HG03280 (cell line): ENCODE data around the gene SGMS2.
A peak's percentile ranks its signal among the peaks of the same experiment; 100 is the strongest.
"Not testable (repeated sequence)": the region's sequence is repeated elsewhere in the genome, so short reads cannot be mapped to it uniquely, and the experiment has no call there.

Source experiments
- ATAC-seq: cut with Tn5 transposase; IDR thresholded peaks from one replicate; pipeline ENCODE4 v1.9.1; 2021; ENCODE audit warnings: mild to moderate bottlenecking, moderate library complexity; ENCODE audit not compliant: unreplicated experiment

SGMS2 gene

DNA sequence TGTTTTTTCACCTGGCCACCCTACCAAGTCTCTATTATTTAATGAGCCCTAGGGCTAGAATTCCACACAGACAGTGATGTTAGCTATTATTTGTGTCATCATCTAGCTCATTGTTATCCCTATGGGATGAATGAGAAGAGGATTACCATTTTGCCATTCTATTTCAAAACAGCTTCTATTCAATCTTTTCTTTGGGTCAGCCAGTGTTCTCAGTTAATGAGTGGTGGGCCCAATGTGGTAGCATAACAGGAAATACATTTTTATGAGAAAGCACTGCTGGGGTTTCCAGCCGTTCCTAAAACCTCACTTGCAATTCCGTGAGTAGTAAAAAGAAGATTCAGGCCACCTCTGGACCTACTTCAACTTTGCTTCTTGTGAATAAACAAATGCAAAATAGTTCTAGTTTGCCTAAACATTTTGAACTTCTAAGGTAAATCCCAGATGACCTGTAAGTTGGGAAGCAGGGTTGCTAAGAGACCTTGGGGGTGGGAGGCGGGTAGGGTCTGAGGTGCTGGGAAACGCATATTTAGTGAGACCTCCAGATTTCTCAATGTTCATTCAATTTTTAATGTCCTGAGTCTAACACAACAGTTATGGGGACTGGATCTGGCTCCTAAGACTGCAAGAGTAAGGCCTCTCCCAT, 81.8 kb downstream of the SGMS2 start:
- no peak for ATAC-seq

DNA sequence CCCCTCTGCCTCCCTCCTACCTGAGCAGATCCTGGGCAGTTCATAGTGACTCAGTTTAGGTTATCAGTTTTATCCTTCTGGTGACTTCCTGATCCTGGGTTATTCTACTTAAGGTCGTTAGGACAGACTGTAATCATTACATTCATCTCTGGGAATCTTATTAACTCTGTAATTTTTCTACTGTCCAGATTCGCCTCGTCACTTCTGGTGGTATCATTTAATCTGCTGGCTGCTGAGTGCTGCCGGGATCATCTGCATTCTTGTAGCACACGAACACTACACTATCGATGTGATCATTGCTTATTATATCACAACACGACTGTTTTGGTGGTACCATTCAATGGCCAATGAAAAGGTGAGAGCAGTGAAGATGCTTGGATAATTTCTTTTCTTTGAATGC, 83.6 kb downstream of the SGMS2 start:
- no peak for ATAC-seq

DNA sequence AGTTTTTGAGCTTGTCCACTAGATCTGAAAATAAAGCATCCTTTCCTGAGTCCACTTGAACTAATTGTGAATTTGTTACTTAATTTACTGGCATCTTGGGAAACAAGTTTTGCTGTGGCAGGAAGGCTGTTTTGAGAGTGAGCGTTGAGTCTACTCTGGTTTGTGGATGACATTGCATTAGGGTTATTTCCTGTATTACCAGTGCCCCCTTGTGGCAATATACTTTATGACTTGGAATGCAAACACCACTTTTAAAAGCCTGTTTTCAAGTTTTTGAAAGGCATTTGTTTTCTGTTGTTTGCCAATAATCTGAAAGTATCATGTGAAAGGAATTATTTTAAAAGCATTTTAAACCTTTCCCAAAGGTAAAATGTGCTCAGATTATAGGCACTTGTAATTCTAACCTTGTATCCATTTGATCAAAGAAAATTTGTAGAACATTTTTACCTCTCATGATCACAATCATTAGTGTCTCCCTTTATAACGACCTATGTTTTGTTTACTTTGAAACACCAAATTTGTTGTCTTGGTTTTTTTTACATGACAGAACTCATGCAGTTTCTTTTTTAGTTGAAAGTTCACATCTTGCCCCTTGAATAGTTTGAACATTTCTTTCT, 88.7 kb downstream of the SGMS2 start:
- ATAC-seq: peak; percentile 90

DNA sequence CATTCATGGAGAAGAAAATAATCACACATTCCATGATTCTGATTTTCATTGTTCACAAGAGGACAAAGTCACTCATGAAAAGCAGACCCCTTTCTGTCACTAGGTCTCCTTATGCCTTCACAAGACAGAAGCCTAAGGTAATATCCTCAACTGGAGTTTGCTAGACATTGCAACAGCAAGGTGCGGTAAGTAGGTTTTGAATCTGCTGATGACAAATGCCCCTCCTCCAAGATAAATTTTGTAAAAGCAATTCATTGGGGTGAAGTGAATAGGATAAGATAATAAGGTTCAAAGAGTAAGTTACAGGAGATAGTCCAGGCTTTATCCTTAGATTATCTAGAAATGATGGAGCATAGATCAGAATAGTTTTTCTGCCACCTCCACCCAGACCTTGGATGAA, 90.5 kb downstream of the SGMS2 start:
- no peak for ATAC-seq

DNA sequence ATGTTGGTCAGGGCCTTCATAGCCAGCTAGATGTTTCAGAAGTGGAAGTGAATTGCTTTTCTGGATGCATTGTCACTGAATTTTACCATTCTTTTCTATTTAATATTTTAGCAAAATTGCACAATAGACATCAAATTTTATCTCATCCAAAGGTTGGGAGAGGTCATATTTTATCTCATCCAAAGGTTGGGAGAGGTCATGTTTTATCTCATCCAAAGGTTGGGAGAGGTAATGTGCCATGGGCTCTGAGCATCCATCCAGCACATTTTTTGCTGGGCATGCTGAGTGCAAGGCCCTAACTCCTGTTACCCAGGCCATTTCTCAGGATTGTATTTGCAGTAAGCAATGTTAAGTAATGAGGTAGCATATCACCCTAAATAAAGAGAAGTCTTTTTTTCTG, 91.9 kb downstream of the SGMS2 start:
- no peak for ATAC-seq

DNA sequence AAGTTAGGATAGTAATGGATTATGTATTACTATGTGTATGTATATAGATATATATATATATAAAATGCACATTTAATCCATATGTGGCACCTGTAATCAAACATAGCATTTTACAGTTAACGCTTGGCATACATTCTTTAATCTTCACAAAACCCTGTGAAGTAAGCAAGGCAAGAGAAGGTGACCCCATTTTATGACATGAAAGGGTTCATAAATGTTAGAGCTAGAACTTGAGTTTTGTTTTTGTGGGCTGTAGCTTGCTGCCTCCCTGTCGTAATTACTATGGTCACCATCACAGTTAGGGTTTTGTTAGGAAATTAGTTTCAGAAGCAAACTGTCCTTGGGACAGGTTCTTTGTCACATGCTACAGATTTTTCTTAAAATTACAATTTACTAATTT, 92.8 kb downstream of the SGMS2 start:
- ATAC-seq: no peak

DNA sequence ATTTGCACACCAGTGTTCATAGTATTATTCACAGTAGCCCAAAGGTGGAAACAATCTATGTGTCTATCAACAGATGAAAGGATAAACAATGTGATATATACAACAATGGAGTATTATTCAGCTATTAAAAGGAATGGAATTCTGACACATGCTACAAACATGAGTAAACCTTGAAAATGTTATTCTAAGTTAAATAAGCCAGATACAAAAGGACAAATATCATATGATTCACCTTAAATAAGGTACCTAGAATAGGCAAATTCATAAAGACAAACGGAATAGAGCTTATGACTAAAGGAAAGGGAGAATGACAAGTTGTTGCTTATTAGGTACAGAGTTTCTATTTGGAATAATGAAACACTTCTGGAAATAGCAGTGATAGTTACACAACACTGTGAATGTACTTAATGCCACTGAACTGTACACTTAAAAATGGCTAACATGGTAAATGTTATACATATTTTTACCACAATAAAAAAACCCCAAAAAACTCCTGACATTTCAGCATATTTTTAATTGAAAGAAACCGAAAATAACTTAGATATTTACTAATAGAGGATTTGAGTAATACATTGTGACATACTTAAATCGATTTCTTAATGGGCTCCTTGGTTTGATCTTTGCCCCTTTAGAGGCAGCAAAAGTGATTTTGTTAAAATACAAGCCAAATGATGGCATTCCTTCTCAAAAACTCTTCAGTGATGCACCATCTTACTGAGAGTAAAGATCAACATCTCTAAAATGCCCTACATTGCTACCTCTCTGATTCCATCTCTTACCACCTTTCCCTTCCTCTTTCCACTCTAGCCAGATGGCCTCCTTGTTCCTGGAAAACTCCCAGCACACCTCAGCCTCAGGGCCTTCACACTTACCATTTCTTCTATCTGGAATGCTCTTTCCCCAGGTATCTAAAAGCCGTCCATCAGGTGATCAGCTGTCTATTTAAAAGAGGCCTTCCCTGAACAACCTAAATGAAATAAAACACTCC, 98.0 kb downstream of the SGMS2 start:
- ATAC-seq: no peak

DNA sequence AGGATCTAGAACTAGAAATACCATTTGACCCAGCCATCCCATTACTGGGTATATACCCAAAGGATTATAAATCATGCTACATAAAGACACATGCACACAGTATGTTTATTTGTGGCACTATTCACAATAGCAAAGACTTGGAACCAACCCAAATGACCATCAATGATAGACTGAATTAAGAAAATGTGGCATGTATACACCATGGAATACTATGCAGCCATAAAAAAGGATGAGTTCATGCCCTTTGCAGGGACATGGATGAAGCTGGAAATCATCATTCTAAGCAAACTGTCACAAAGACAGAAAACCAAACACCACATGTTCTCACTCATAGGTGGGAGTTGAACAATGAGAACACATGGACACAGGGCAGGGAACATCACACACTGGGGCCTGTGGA, 101.0 kb downstream of the SGMS2 start:
- not testable (repeated sequence) for ATAC-seq

DNA sequence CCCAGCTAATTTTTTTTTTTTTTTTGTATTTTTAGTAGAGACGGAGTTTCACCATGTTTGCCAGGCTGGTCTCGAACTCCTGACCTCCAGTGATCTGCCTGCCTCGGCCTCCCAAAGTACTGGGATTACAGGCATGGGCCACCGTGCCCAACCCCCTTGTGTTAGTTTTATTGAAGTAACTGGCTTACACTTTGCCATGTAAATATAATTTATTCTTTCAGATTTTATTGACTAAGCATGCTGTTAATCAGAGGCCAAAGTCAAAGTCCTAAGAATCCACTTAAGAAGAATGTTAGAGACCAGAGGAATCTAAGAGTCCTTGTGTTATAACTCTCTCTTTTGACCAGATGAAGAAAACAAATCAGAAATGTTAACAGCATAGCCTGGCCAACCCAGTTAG, 102.1 kb downstream of the SGMS2 start:
- ATAC-seq: not testable (repeated sequence)

DNA sequence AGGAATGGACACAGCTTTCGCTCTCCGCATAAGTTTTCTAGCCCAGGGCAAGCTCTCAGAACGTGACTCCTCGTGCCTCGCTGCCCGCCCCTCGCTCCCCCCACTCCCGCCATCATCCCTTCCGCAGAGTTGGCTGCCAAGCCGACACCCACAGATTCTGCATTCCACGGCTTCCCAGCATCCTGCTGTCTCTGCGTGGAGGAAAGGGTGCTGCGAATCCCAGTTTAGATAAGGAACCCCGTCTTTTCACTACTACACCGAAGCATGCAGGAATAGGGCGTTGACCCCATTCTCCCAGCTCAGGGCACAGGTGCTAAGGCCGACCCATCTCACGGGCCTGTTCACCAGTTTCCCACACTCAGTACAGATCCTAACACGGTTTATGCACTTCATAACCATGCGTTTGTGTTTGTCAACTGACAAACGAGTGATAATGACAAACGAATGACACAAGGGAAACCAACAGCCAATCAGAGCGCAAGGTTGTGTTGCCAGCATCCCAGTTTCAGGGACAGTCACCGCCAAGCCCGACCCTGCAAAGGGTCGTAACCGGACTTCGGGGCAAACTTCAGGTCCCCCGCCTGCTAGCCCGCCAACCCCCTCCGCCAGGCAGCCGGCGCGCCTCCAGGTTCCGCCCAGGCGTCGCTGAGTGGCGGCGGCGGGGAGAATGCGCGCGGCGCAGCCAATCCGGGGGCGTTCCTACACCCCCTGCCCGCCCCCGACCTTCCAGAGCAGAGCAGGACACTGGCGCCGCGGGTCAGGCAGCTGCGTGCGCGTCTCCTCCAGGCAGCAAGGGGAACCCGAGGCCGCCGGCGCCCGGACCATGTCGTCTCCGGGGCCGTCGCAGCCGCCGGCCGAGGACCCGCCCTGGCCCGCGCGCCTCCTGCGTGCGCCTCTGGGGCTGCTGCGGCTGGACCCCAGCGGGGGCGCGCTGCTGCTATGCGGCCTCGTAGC, 106.4 kb downstream of the SGMS2 start, which contains the start of gene CYP2U1:
Gene CYP2U1, plus strand, starts transcription at position 729 of the 954 bp plus-strand sequence. Its CDS starts 95 bp downstream, at position 824.
- ATAC-seq: peak; percentile 93

DNA sequence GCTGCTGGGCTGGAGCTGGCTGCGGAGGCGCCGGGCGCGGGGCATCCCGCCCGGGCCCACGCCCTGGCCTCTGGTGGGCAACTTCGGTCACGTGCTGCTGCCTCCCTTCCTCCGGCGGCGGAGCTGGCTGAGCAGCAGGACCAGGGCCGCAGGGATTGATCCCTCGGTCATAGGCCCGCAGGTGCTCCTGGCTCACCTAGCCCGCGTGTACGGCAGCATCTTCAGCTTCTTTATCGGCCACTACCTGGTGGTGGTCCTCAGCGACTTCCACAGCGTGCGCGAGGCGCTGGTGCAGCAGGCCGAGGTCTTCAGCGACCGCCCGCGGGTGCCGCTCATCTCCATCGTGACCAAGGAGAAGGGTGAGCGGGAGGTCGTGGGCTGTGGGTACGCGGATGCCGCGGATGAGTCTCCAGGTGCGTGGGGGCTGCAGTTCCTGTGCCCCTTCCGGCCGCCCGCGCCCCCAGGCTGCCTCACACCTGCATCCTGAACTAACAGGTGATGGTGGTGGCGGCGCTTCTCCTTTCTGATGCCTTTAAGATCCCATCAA, 107.1 kb downstream of the SGMS2 start:
- ATAC-seq: peak; percentile 21

DNA sequence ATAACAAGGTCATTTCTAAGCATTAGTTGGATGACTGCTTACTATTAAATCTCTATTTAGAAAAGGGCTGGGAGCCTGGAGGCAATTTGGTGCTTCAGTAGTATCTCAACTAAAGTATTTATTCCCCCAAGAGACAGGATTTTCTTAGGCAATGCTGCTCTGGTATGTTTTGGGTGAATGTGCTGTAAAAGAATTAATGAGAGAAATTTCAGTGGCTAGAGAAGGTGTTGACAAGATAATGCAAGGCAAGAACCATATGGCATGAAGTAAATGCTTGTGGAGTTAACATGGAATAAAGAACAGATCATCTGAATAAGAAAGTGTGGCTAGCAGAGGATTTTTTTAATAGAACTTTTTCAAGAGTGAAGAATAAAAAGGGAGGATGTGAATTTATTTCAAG, 110.5 kb downstream of the SGMS2 start:
- ATAC-seq: no peak

DNA sequence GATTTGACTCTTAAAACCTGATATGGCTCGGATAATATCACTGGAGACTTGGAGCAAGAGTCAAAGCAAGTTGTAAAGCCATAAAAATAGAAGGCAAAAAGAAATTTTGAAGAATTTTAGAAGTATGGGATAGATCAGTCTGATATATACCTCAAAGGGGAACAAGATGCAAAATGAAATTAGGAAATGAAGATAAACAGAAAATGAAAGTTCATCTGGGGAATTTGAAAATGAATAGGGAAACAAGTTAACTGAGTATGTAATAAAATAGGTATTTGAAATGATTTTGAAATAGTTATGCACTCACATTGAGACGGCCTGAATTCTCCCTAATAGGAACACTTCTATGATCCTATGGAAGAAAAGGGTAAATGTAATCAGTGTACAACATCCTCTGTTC, 112.3 kb downstream of the SGMS2 start:
- ATAC-seq: no peak

DNA sequence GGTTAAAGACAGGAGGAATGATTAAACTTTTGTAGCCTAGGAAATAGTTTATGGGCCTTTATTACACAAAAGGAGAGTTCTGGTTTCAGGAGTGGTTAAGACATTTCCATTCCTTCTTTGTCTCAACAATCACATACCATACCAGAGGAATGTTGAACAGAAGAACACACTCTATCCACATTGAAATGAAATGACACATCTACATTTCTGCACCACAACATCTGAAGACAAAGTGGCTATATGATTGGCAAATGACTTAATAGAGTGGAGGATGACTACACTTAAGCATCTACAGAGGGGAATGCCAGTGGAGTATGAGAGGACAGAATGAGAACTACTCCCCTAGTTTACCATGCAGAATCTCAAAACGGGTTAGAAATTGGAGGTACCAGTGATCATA, 114.6 kb downstream of the SGMS2 start:
- no peak for ATAC-seq

DNA sequence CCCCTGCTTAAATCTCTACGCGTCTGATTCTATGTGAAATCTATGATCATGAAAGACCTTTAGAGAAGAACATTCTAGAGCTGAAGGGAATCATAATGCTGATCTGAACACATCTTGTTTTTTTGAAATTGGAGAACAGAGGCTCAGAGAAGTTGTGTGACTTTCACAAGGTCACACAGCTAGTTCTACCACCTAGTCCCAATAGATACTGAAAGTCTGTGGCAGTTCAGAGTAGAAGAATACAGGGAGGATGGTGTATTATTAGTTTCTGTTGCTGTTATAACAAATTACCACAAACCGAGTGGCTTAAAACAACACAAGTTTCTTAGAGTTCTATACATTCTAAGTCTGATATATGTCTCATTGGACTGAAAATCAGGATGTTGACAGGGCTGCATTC, 121.1 kb downstream of the SGMS2 start:
- ATAC-seq: no peak

DNA sequence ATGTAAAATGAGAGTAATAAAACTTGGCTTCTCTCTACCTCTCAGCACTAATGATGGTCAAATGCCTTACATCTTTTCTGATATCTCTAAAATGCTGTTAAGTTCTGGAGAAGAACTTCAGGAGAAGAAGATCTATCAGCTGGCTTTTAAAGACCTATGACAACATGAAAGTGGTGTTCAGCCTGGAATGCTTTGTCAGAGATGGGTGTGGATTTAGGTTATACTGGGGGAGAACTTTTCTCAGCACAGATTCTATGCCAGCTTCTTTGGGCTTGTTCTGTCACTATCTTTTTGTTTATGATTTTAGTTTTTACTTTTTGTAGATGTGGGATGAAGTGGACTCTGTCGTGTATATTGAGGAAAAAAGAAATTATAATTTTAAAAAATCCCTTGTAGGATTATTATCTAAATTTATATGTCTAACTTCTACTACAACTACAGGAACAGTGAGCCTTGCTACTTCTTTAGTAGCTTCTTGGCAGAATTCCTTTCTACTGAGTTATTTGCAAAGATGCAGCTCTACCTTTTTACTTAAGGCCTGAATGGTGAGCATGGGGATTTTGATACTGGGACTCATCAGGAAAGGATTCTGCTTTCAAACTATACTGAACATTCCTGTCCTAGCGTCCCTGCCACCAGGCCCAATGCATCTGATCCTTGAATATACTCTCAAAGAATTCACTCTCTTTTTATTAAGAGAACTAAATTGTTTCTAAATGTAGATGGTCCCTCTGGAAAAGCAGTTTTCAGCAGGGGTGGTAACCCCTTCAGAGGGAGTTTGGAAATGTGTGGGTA, 126.2 kb downstream of the SGMS2 start:
- no peak for ATAC-seq

DNA sequence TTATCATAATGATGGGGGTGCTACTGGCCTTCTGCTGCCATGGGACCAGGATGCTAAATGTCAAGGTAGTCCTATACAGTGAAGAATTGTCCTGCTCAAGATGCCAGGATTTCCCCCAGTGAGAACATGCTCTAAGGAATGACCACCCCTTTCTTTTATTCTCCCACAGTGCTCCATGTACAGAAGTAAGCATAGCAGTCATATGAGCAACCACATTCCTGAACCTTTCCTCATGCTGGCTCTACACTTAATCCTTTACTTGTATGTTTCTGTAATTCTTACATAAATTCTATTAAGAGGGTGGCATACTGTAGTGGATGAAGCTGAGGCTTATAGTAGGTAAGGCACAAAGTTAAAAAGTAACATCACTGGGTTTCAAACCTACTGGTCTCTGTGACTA, 126.8 kb downstream of the SGMS2 start:
- ATAC-seq: no peak

DNA sequence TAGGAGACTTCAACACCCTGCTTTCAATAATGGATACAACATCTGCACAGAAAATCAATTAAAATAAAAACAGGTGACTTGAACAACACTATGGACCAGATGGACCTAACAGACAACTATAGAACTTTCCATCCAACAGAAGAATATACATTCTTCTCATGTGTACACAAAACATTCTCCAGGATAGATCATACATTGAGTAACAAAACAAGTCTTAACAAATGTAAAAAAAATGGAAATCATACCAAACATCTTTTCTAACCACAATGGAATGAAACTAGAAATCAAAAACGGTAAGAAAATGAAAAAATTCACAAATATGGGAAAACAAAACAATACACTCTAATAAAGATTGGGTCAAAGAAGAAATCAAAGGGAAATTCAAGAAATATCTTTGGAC, 131.3 kb downstream of the SGMS2 start:
- ATAC-seq: no peak
